PC-3 (cell line): ENCODE results near the gene EXD3.

Source experiments
- CTCF ChIP-seq: fragments of 300-600 bp; sonication (generic); conservative IDR thresholded peaks from 2 replicates; pipeline ENCODE4 v1.5.1; 2017; ENCODE audit warnings: antibody characterized with exemption, low read depth, mild to moderate bottlenecking, low read length
- EZH2 ChIP-seq: fragments of 300-600 bp; sonication (generic); IDR thresholded peaks from one replicate; pipeline ENCODE4 v1.6.1; 2017; ENCODE audit warnings: antibody characterized with exemption, mild to moderate bottlenecking, low read length; ENCODE audit not compliant: unreplicated experiment
- EZH2phosphoT487 ChIP-seq: fragments of 300-600 bp; sonication (generic); IDR thresholded peaks from 2 replicates; pipeline ENCODE4 v1.6.1; 2018; ENCODE audit warnings: mild to moderate bottlenecking, antibody characterized with exemption, low read length, borderline replicate concordance

- TF ChIP-seq CTCF = no peak
- TF ChIP-seq EZH2 = no peak
- TF ChIP-seq EZH2phosphoT487 = no peak
Measured at GRCh38 chr9:137323531-137324331, 99.2 kb downstream of the EXD3 start.
